Right kidney (tissue), 1 donor: ENCODE measurements around the gene DENND1A.
A peak's percentile ranks its signal among the peaks of the same experiment; 100 is the strongest.
"Not testable (repeated sequence)": the region's sequence is repeated elsewhere in the genome, so short reads cannot be mapped to it uniquely, and the experiment has no call there.

ENCODE experiments used
- DNase-seq: peaks from one replicate; pipeline ENCODE4 v3.0.0-alpha.2; 2016

Gene DENND1A

DNA sequence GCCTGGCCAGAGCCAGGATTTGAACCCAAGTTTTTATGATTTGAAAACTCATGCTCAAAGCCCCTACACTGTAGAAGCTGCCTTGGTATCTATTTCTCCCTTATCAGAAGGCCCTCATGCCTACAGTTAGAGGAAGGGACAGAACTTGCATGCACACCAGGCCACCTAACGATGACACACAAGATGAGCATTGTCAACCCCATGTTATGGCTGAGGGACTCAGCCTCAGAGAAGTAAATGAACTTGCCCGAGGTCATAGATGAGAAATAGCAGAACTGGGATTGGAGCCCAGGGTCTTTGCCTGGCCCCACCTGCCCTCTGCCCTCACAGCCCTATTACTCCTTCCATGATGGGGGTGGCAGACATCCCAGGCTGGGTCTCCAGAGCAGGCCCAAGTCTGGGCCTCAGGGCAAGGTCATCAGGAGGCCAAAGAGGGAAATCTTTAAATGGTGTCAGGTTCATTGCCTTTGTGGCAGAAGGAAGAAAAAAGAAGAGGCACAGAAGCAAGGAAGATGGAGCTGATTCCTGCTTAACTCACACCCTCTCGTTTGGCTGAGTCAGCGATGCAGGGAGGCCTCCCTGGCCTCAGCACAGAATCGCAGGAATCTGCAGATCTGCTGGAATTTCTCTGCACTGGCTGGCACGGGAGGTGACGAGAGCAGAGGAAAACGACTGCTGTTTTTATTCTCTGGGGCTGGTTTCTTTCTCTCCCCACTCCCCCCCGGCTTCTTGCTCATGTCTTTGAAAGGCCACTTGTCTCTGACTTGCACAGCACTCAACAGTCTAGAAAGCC is 594.5 kb downstream of the DENND1A start:
- peak; percentile 59 for DNase-seq

DNA sequence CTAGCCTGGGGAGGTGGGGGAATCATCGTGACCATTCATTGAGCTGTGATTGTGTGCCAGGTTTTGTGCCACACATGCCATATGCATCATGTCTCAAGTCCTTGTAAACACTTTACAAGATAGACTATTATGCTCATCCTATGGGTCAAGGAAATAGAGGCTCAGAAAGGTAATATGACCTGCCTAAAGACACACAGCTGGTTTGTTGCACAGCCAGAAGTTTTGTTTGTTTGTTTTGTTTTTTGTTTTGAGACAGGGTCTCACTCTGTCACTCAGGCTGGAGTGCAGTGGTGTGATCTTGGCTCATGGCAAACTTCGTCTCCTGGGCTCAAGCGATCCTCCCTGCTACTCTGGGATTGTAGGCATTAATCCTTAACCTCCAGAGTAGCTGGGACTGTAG is 595.3 kb downstream of the DENND1A start:
- no peak for DNase-seq

DNA sequence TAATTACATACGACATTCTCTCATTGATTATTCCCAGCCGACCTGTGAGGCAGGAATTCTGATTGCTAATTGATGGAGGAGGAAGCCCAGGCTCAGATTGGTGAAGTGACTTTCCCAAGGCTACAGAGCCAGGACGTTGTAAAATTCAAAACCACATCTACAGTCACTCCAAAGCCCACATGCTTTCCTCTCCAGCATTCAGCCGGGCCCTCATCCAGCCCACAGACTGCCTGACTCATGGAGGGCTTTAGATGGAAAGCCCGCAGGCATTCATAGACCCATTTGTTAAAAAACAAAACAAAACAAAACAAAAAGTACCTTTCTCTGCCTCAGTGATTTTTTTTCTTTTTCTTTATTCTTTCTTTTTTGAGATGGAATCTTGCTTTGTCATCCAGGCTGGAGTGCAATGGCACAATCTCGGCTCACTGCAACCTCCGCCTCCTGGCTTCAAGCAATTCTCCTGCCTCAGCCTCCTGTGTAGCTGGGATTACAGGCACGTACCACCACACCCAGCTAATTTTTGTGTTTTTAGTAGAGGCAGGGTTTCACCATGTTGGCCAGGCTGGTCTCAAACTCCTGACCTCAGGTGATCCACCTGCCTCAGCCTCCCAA is 596.8 kb downstream of the DENND1A start:
- DNase-seq = not testable (repeated sequence)

DNA sequence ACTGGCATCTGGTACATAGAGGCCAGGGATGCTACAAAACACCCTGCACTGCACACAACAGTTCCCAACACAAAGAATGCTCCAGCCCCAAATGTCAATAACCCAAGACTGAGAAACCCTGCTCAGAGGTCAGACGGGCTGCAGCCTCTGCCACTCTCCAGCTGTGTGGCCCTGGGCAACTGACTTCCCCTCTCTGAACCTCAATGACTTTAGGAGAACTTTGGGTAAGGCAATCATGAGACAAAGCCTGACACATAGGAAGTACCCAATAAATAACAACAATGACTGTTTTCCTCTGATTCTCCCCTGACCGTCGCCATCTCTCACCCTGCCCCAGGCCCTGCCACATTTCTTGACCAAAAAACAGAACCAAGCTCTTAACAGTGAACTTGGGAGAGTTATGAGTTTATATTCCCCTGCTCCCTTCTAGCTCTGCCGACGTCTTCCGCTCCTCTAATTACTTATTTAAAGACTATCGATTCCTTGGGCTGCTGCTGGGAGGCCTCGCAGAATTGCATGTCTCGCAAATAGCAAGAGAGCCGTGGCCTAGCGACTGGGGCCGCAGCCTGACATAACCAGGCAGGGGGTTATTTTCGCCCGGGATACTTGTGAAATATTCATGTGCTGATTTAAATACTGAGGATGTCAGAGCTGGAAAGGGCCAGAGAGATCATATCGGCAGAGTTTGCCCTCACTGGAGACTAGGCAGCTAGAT is 598.4 kb downstream of the DENND1A start:
- DNase-seq = no peak
